ENCODE results near the gene SCN1B. TPM values are rescaled to one million over a fixed set of nuclear protein-coding genes. Genes with fewer than 3 reads are reported as not detected.

Gene SCN1B
- total and polyA plus RNA-seq, 8 donors: 2.9 to 15.1 (median 5.7) TPM

DNA sequence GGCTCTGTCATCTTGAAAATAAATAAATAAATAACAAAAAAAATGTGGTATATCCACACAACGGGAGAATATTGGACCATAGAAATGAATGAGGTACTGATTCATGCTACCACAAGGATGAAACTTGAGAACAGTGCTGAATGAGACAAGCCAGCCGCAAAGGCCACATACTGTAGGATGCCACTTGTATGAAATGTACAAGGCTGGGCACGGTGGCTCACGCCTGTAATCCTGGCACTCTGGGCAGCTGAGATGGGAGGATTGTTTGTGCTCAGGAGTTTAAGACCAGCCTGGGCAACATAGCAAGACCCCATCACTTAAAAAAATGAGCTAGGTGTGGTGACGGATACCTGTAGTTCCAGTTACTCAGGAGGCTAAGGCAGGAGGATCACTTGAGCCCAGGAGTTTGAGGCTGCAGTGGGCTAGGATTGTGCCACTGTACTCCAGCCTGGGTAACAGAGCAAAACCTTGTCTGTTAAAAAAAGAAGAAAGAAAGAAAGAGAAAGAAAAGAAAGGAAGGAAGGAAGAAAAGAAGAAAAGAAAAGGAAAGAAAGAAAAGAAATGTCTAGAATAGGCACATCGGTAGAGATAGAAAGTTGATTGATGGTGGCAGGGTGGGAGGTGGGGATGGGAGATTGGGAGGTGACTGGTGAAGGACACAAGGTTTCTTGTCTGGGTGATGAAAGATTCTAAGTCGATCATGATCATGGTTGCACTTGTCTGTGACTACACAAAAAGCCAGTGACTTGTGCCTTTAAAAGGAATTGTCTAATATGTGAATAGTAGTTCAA is 31.5 kb downstream of the SCN1B start:
- TF ChIP-seq, protein P1, sequence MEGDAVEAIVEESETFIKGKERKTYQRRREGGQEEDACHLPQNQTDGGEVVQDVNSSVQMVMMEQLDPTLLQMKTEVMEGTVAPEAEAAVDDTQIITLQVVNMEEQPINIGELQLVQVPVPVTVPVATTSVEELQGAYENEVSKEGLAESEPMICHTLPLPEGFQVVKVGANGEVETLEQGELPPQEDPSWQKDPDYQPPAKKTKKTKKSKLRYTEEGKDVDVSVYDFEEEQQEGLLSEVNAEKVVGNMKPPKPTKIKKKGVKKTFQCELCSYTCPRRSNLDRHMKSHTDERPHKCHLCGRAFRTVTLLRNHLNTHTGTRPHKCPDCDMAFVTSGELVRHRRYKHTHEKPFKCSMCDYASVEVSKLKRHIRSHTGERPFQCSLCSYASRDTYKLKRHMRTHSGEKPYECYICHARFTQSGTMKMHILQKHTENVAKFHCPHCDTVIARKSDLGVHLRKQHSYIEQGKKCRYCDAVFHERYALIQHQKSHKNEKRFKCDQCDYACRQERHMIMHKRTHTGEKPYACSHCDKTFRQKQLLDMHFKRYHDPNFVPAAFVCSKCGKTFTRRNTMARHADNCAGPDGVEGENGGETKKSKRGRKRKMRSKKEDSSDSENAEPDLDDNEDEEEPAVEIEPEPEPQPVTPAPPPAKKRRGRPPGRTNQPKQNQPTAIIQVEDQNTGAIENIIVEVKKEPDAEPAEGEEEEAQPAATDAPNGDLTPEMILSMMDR (IDR thresholded peaks at IDR 0.05): no peak
- 84 to 88% methylated on average over 7 of the region's 7 CpGs for WGBS, 2 donors
- Histone ChIP-seq H3K36me3 (no peaks in the 10 kb centered on the region), H3K4me1 (peaks cover 0 to 3% (median 0%) of the 10 kb centered on the region in 3 donors), H3K27ac (no peak overlapping the region), H3K9me3 (no peaks in the 10 kb centered on the region), H3K27me3 (no peaks in the 10 kb centered on the region), H3K4me3 (no peak overlapping the region)
- ATAC-seq: no peak
- no peak for DNase-seq
- FAIRE-seq: no peak
- intact Hi-C loops (cut with DNase I): loop anchor here in 1 of 3 donors (10.0 kb wide), 1 partner anchor 73 kb away; the partner anchor contains the start of genes FXYD1 and LGI4

DNA sequence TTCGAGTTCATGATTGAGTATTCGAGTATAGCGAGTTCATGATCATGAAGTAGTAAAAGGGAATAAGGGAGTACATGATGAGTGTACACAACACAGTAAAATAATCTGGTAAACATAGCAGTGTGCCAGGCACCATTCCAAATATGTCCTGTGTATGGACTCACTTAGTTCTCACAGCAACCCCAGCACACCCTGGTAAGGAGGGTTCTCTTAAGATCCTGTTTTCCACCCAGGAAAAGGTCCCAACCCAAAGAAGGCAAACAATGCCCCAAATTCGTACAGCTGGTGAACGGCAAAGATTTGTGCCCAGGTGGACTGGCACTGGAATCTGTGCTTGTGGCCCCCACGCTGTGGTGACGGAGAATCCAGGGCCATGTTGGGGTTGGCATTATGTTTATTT is 32.7 kb downstream of the SCN1B start:
- H3K36me3 ChIP-seq: no peaks in the 10 kb centered on the region
- H3K27me3 ChIP-seq: no peaks in the 10 kb centered on the region
- peaks cover 0 to 3% (median 0%) of the 10 kb centered on the region in 3 donors for H3K4me1 ChIP-seq
- TF ChIP-seq, protein P1 (IDR thresholded peaks at IDR 0.05): no peak
- WGBS, 2 donors: 69 to 70% methylated on average over 7 of the region's 7 CpGs
- no peak overlapping the region for H3K4me3 ChIP-seq
- ATAC-seq (peak in 3 of 4 donors; percentile 23 to 39 (median 26)), DNase-seq (no peak), FAIRE-seq (no peak)
- H3K27ac ChIP-seq: peak overlapping the region in 1 of 4 donors; percentile 50
- H3K9me3 ChIP-seq: no peaks in the 10 kb centered on the region
- intact Hi-C loops (cut with DNase I): loop anchor here in 1 of 3 donors (10.0 kb wide), 1 partner anchor 72 kb away; the partner anchor contains the start of genes FXYD1 and LGI4

DNA sequence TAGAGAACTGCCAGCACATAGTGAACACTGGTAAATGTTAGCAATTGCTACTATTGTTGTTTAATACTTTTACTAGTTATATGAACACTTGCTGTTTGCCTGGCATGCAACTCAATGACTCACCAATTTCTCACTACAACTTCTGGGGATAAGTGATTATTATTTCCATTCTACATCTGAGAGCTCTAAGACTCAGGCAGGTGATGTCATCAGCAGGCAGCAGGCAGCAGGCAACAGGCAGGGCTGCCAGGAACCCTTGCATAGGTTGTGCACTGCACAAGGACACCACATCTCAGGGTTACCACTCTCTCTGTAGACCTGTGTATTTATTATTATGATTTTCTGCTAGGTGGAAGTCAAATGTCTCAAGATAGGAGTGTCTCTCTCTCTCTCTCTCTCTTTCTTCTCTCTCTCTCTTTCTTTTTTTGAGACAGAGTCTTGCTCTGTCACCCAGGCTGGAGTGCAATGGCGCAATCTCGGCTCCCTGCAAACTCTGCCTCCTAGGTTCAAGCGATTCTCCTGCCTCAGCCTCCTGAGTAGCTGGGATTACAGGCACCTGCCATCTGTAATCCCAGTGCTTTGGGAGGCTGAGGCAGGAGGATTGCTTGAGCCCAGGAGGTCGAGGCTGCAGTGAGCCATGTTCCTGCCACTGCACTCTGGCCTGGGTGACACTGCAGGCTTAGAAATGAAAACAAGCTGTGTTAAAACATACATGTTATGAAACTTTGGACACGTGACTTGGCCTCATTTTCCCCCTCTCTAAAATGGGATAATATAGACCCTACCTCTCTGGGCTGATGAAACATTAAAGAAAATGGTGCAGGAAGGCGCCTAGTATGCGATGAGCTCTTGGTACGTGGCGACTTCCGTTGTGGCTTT is 33.9 kb downstream of the SCN1B start:
- H3K27ac ChIP-seq: peak overlapping the region in 1 of 4 donors; percentile 50
- no peaks in the 10 kb centered on the region for H3K9me3 ChIP-seq
- FAIRE-seq (no peak), ATAC-seq (peak; percentile 59 to 70 (median 66)), DNase-seq (peak in 3 of 6 donors; percentile 36 to 61 (median 60))
- H3K4me1 ChIP-seq: peaks cover 0 to 3% (median 0%) of the 10 kb centered on the region in 3 donors
- 66 to 72% methylated on average over 10 of the region's 10 CpGs for WGBS, 2 donors
- no peaks in the 10 kb centered on the region for H3K27me3 ChIP-seq
- H3K4me3 ChIP-seq: no peak overlapping the region
- TF ChIP-seq, protein P1 (IDR thresholded peaks at IDR 0.05): no peak
- intact Hi-C loops (cut with DNase I): loop anchor here in 1 of 3 donors (10.0 kb wide), 1 partner anchor 71 kb away; the partner anchor contains the start of genes FXYD1 and LGI4
- no peaks in the 10 kb centered on the region for H3K36me3 ChIP-seq

- no peak overlapping the region for H3K4me3 ChIP-seq
- FAIRE-seq (no peak), DNase-seq (peak in 2 of 6 donors; percentile 66 to 72), ATAC-seq (no peak)
- no peaks in the 10 kb centered on the region for H3K9me3 ChIP-seq
- H3K4me1 ChIP-seq: peaks cover 0 to 3% (median 0%) of the 10 kb centered on the region in 3 donors
- H3K27me3 ChIP-seq: no peaks in the 10 kb centered on the region
- H3K36me3 ChIP-seq: no peaks in the 10 kb centered on the region
- TF ChIP-seq, protein P1 (IDR thresholded peaks at IDR 0.05): no peak
- intact Hi-C loops (cut with DNase I): loop anchor here in 2 of 3 donors (5.0 to 10.0 kb wide), 2 partner anchors 67 to 69 kb away; partner anchors contain the start of genes FXYD1 (in 1 of the 2) and LGI4 (in 1 of the 2)
- H3K27ac ChIP-seq: no peak overlapping the region
- 87 to 91% methylated on average over 10 of the region's 10 CpGs for WGBS, 2 donors
Observed at GRCh38 chr19:35065574-35065973, 35.3 kb downstream of the SCN1B start.
